Parathyroid adenoma (tissue), 2 donors: Measurements from ENCODE around the gene ZC3HAV1L.

Source experiments
- H2AFZ ChIP-seq: fragments of 300-600 bp; sonication (generic); one replicate; pipeline ENCODE4 v1.7.0; 2017; ENCODE audit warnings: antibody characterized with exemption, mild to moderate bottlenecking
- H3K27ac ChIP-seq: fragments of 300-600 bp; sonication (generic); one replicate; pipeline ENCODE4 v1.7.0; 2017
- H3K27me3 ChIP-seq: fragments of 300-600 bp; sonication (generic); one replicate; pipeline ENCODE4 v1.7.0; 2017; ENCODE audit warnings: low read length; ENCODE audit not compliant: control insufficient read depth, insufficient read depth
- H3K36me3 ChIP-seq: fragments of 300-600 bp; sonication (generic); one replicate; pipeline ENCODE4 v1.7.0; 2017; ENCODE audit warnings: low read length; ENCODE audit not compliant: control insufficient read depth, insufficient read depth
- H3K4me1 ChIP-seq: fragments of 300-600 bp; sonication (generic); one replicate; pipeline ENCODE4 v1.7.0; 2017; ENCODE audit warnings: control low read depth
- H3K4me2 ChIP-seq: fragments of 300-600 bp; sonication (generic); one replicate; pipeline ENCODE4 v1.7.0; 2017; ENCODE audit warnings: low read length
- H3K4me3 ChIP-seq: fragments of 300-600 bp; sonication (generic); one replicate; pipeline ENCODE4 v1.7.0; 2017; ENCODE audit warnings: low read depth, low read length
- H3K79me2 ChIP-seq: fragments of 300-600 bp; sonication (generic); one replicate; pipeline ENCODE4 v1.7.0; 2017; ENCODE audit warnings: control low read depth
- H3K9ac ChIP-seq: fragments of 300-600 bp; sonication (generic); one replicate; pipeline ENCODE4 v1.7.0; 2017; ENCODE audit warnings: mild to moderate bottlenecking
- H3K9me3 ChIP-seq: fragments of 300-600 bp; sonication (generic); one replicate; pipeline ENCODE4 v1.7.0; 2017; ENCODE audit warnings: low read length; ENCODE audit not compliant: control insufficient read depth
- CTCF ChIP-seq: fragments of 300-600 bp; sonication (generic); IDR thresholded peaks from one replicate; pipeline ENCODE4 v1.7.0; 2017; ENCODE audit warnings: antibody characterized with exemption, mild to moderate bottlenecking
- donor health status: primary hyperparathyroidism.

ZC3HAV1L gene

GRCh38 chr7:138999414-138999813 is 36.4 kb downstream of the ZC3HAV1L start:
- Histone ChIP-seq H3K27me3 (no peaks in the 10 kb centered on the region), H3K4me2 (no peak overlapping the region), H3K36me3 (no peaks in the 10 kb centered on the region)

GRCh38 chr7:138992052-138992531 is 43.8 kb downstream of the ZC3HAV1L start:
- Histone ChIP-seq H3K9me3 (no peaks in the 10 kb centered on the region), H2AFZ (no peak overlapping the region), H3K4me1 (no peaks in the 10 kb centered on the region), H3K9ac (no peak overlapping the region), H3K27ac (no peak overlapping the region), H3K79me2 (no peaks in the 10 kb centered on the region), H3K36me3 (no peaks in the 10 kb centered on the region), H3K27me3 (no peaks in the 10 kb centered on the region), H3K4me2 (no peak overlapping the region), H3K4me3 (no peak overlapping the region)
- TF ChIP-seq CTCF = no peak

More at GRCh38 chr7:138999414-138999813, 36.4 kb downstream of the ZC3HAV1L start:
- H3K9me3 ChIP-seq = no peaks in the 10 kb centered on the region
- H3K9ac ChIP-seq = no peak overlapping the region
- TF ChIP-seq CTCF = no peak
- H3K79me2 ChIP-seq = no peaks in the 10 kb centered on the region
- no peak overlapping the region for H2AFZ ChIP-seq
- no peak overlapping the region for H3K27ac ChIP-seq
- no peaks in the 10 kb centered on the region for H3K4me1 ChIP-seq
- no peak overlapping the region for H3K4me3 ChIP-seq

- H3K9ac ChIP-seq = no peak overlapping the region
- no peaks in the 10 kb centered on the region for H3K4me1 ChIP-seq
- no peaks in the 10 kb centered on the region for H3K9me3 ChIP-seq
- no peak overlapping the region for H3K4me2 ChIP-seq
- no peak overlapping the region for H3K27ac ChIP-seq
- no peak overlapping the region for H2AFZ ChIP-seq
- no peak for TF ChIP-seq CTCF
- H3K27me3 ChIP-seq = no peaks in the 10 kb centered on the region
- no peaks in the 10 kb centered on the region for H3K36me3 ChIP-seq
- H3K79me2 ChIP-seq = no peaks in the 10 kb centered on the region
- H3K4me3 ChIP-seq = no peak overlapping the region
Observed at GRCh38 chr7:138987686-138988085, 48.2 kb downstream of the ZC3HAV1L start.

GRCh38 chr7:138982204-138982623 is 53.6 kb downstream of the ZC3HAV1L start:
- peak overlapping the region; percentile 91 for H3K4me2 ChIP-seq
- peak overlapping the region; percentile 99 for H2AFZ ChIP-seq
- peak overlapping the region; percentile 65 for H3K27ac ChIP-seq
- TF ChIP-seq CTCF = no peak
- peaks cover 9% of the 10 kb centered on the region for H3K4me1 ChIP-seq
- peaks cover 21% of the 10 kb centered on the region for H3K79me2 ChIP-seq
- peak overlapping the region; percentile 50 for H3K4me3 ChIP-seq
- H3K36me3 ChIP-seq = no peaks in the 10 kb centered on the region
- H3K9ac ChIP-seq = no peak overlapping the region
- no peaks in the 10 kb centered on the region for H3K27me3 ChIP-seq
- H3K9me3 ChIP-seq = no peaks in the 10 kb centered on the region
